ENCODE measurements around the gene ACTN4.

DNA sequence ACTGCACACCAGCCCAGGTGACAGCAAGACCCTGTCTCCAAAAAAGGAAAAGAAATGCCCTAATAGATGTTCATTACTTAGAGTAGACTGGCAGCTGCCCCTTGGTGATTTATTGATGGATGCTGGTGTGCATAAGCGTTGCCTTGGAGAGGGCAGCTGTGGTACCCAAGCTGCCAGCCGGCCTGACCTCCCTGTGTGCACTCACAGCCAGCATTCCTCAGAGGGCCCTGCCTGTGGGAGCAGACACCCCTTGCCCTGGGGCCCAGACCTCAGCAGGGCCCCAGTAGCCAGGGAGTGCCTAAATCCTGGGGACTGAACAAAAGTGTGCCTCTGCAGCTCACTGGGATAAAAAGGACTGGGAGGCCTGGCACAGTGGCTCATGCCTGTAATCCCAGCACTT lies 7.8 kb upstream of the ACTN4 start:
- TF ChIP-seq POLR2A (IDR thresholded peaks at IDR 0.05) = no peak
- TF ChIP-seq, protein P1, sequence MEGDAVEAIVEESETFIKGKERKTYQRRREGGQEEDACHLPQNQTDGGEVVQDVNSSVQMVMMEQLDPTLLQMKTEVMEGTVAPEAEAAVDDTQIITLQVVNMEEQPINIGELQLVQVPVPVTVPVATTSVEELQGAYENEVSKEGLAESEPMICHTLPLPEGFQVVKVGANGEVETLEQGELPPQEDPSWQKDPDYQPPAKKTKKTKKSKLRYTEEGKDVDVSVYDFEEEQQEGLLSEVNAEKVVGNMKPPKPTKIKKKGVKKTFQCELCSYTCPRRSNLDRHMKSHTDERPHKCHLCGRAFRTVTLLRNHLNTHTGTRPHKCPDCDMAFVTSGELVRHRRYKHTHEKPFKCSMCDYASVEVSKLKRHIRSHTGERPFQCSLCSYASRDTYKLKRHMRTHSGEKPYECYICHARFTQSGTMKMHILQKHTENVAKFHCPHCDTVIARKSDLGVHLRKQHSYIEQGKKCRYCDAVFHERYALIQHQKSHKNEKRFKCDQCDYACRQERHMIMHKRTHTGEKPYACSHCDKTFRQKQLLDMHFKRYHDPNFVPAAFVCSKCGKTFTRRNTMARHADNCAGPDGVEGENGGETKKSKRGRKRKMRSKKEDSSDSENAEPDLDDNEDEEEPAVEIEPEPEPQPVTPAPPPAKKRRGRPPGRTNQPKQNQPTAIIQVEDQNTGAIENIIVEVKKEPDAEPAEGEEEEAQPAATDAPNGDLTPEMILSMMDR (IDR thresholded peaks at IDR 0.05) = no peak
